PC-9 (cell line): Measurements from ENCODE around the gene CPEB2.

Source experiments
- EZH2 ChIP-seq: fragments of 200-600 bp; sonication (generic); IDR thresholded peaks from 2 replicates; pipeline ENCODE4 v1.8.0; 2017; ENCODE audit warnings: antibody characterized with exemption, low read depth
- TF ChIP-seq, protein P1 (sequence below): fragments of 200-600 bp; sonication (generic); conservative IDR thresholded peaks from 2 replicates; pipeline ENCODE4 v1.6.1; 2017; ENCODE audit warnings: mixed run types, antibody characterized with exemption, mild to moderate bottlenecking, moderate library complexity

DNA sequence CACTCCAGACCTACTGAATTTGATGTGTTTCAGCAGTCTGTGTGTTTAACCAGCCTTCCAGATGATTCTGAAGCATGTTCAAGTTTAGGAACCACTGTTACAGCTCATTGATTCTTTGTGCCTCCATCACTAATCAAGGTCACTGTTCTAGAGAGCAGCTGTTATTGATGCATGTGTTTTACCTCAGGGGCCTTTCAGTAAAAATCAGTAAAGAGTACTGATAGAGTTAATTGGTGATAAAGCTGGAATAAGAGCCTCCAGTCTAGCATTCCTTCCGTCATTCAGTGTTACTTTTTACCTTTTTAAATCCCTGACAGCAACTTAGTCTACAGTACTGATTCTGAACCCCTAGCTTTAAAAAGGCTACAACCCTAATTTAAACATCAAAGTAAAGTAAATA lies 12.9 kb downstream of the CPEB2 start:
- TF ChIP-seq, protein P1, sequence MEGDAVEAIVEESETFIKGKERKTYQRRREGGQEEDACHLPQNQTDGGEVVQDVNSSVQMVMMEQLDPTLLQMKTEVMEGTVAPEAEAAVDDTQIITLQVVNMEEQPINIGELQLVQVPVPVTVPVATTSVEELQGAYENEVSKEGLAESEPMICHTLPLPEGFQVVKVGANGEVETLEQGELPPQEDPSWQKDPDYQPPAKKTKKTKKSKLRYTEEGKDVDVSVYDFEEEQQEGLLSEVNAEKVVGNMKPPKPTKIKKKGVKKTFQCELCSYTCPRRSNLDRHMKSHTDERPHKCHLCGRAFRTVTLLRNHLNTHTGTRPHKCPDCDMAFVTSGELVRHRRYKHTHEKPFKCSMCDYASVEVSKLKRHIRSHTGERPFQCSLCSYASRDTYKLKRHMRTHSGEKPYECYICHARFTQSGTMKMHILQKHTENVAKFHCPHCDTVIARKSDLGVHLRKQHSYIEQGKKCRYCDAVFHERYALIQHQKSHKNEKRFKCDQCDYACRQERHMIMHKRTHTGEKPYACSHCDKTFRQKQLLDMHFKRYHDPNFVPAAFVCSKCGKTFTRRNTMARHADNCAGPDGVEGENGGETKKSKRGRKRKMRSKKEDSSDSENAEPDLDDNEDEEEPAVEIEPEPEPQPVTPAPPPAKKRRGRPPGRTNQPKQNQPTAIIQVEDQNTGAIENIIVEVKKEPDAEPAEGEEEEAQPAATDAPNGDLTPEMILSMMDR: no peak
- TF ChIP-seq EZH2: no peak
